Liver (tissue), 9 donors: Measurements from ENCODE around the gene RIC3. TPM values are rescaled to one million over a fixed set of nuclear protein-coding genes. Genes with fewer than 3 reads are reported as not detected.

Experiments
- DNase-seq: peaks from one replicate; pipeline ENCODE4 v3.0.0-alpha.2; 2017; ENCODE audit warnings: low spot score
- H3K27ac ChIP-seq, 2 donors: one replicate each; pipeline ENCODE4 v1.7.0; 2013; ENCODE audit warnings: inconsistent platforms in 2 of 2, low read length in 2 of 2, control low read depth in 1 of 2, low read depth in 1 of 2, mild to moderate bottlenecking in 1 of 2
- H3K27me3 ChIP-seq, 4 donors: one replicate each; pipeline versions ENCODE4 v1.6.1 to v1.7.0; 2013; ENCODE audit warnings: low read length in 3 of 4, inconsistent platforms in 1 of 4, mild to moderate bottlenecking in 1 of 4, moderate library complexity in 1 of 4; ENCODE audit not compliant: control insufficient read depth in 4 of 4, insufficient read depth in 4 of 4
- H3K36me3 ChIP-seq, 4 donors: one replicate each; pipeline versions ENCODE4 v1.6.1 to v1.7.0; 2013; ENCODE audit warnings: low read length in 3 of 4, mild to moderate bottlenecking in 3 of 4, low read depth in 1 of 4, moderate library complexity in 1 of 4; ENCODE audit not compliant: control insufficient read depth in 4 of 4, insufficient read depth in 3 of 4
- H3K4me1 ChIP-seq, 4 donors: one replicate each; pipeline versions ENCODE4 v1.6.1 to v1.7.0; 2013; ENCODE audit warnings: low read length in 3 of 4, mild to moderate bottlenecking in 3 of 4, moderate library complexity in 1 of 4; ENCODE audit not compliant: control insufficient read depth in 4 of 4, insufficient read depth in 4 of 4
- H3K4me3 ChIP-seq, 3 donors: one replicate each; pipeline versions ENCODE4 v1.6.1 to v1.7.0; 2013; ENCODE audit warnings: low read length in 3 of 3, control low read depth in 1 of 3, low read depth in 1 of 3, mild to moderate bottlenecking in 1 of 3
- H3K9ac ChIP-seq, 2 donors: one replicate each; pipeline ENCODE4 v1.7.0; 2013; ENCODE audit warnings: low read length in 2 of 2, mild to moderate bottlenecking in 2 of 2, moderate library complexity in 2 of 2, control low read depth in 1 of 2, low read depth in 1 of 2
- H3K9me3 ChIP-seq, 4 donors: one replicate each; pipeline versions ENCODE4 v1.6.1 to v1.7.0; 2013; ENCODE audit warnings: low read length in 3 of 4; ENCODE audit not compliant: control insufficient read depth in 4 of 4
- CTCF ChIP-seq: fragments of 150-350 bp; IDR thresholded peaks from 2 replicates; pipeline ENCODE4 v1.5.1; 2017; ENCODE audit warnings: improper control_type of control experiment, low read depth, low read length; ENCODE audit not compliant: missing input control
- EGR1 ChIP-seq, 2 donors: IDR thresholded peaks; 2 replicates each; pipeline ENCODE4 v1.6.1; 2016 to 2018; ENCODE audit warnings: antibody characterized with exemption in 2 of 2, low read depth in 2 of 2
- FOXA1 ChIP-seq: IDR thresholded peaks from 2 replicates; pipeline ENCODE4 v1.6.1; 2016; ENCODE audit warnings: antibody characterized with exemption
- FOXA2 ChIP-seq: IDR thresholded peaks from 2 replicates; pipeline ENCODE4 v1.6.1; 2016; ENCODE audit warnings: antibody characterized with exemption
- GABPA ChIP-seq, 2 donors: IDR thresholded peaks in 1 of 2; conservative IDR thresholded peaks in 1 of 2; 2 replicates each; pipeline ENCODE4 v1.6.1; 2016; ENCODE audit warnings: antibody characterized with exemption in 2 of 2, mild to moderate bottlenecking in 1 of 2, moderate library complexity in 1 of 2
- HNF4A ChIP-seq, 2 donors: conservative IDR thresholded peaks; 2 replicates each; pipeline ENCODE4 v1.6.1; 2016; ENCODE audit warnings: antibody characterized with exemption in 2 of 2, mild to moderate bottlenecking in 2 of 2
- HNF4G ChIP-seq: IDR thresholded peaks from 2 replicates; pipeline ENCODE4 v1.6.1; 2016; ENCODE audit warnings: antibody characterized with exemption
- JUND ChIP-seq, 2 donors: IDR thresholded peaks; 2 replicates each; pipeline ENCODE4 v1.6.1; 2016; ENCODE audit warnings: antibody characterized with exemption in 2 of 2
- MAX ChIP-seq: IDR thresholded peaks from 2 replicates; pipeline ENCODE4 v1.6.1; 2016; ENCODE audit warnings: antibody characterized with exemption
- NR2F2 ChIP-seq: IDR thresholded peaks from 2 replicates; pipeline ENCODE4 v1.6.1; 2016; ENCODE audit warnings: antibody characterized with exemption
- RAD21 ChIP-seq, 2 donors: IDR thresholded peaks; 2 replicates each; pipeline ENCODE4 v1.6.1; 2016; ENCODE audit warnings: antibody characterized with exemption in 2 of 2, mild to moderate bottlenecking in 2 of 2
- RXRA ChIP-seq, 2 donors: IDR thresholded peaks; 2 replicates each; pipeline ENCODE4 v1.6.1; 2017 to 2018; ENCODE audit warnings: antibody characterized with exemption in 2 of 2, mild to moderate bottlenecking in 1 of 2
- SP1 ChIP-seq: IDR thresholded peaks from 2 replicates; pipeline ENCODE4 v1.6.1; 2018; ENCODE audit warnings: antibody characterized with exemption, mild to moderate bottlenecking
- TAF1 ChIP-seq: conservative IDR thresholded peaks from 2 replicates; pipeline ENCODE4 v1.6.1; 2016; ENCODE audit warnings: antibody characterized with exemption, mild to moderate bottlenecking
- WGBS: extraction: QIAGEN DNeasy Blood & Tissue Kit; methylation state at CpG from one replicate; pipeline ENCODE4 v1.1.7; 2013; 5-methylcytosine and 5-hydroxymethylcytosine counted together
- polyA plus RNA-seq, 2 donors: library from polyadenylated mRNA; stranded (reverse) in 1 of 2; unstranded in 1 of 2; fragments of 200-250 nt in 1 of 2; fragments of >200 nt in 1 of 2; fragmentation: Nextera tagmentation in 1 of 2; extraction: Ambion mirVana in 1 of 2; gene quantifications; one replicate each; pipeline versions ENCODE4 v1.2.1 to v1.2.3, GENCODE V29; 2013 to 2015
- total RNA-seq, 2 donors: library from RNA; depleted of rRNA; stranded (reverse); fragments of >200 nt; gene quantifications; one replicate each; pipeline ENCODE4 v1.2.3, GENCODE V29; 2014
- TF ChIP-seq, protein P1 (sequence below): IDR thresholded peaks from 2 replicates; pipeline ENCODE4 v1.6.1; 2016; ENCODE audit warnings: antibody characterized with exemption
- TF ChIP-seq, protein P2 (sequence below): IDR thresholded peaks from 2 replicates; pipeline ENCODE4 v1.6.1; 2016; ENCODE audit warnings: antibody characterized with exemption
- donor health status: healthy.
- donor health status: healthy.
- donor health status: healthy.
- donor health status: healthy.
- donor health status: healthy.

Gene RIC3
- total and polyA plus RNA-seq, 4 donors = 0.89 to 9.8 (median 4.5) TPM

DNA sequence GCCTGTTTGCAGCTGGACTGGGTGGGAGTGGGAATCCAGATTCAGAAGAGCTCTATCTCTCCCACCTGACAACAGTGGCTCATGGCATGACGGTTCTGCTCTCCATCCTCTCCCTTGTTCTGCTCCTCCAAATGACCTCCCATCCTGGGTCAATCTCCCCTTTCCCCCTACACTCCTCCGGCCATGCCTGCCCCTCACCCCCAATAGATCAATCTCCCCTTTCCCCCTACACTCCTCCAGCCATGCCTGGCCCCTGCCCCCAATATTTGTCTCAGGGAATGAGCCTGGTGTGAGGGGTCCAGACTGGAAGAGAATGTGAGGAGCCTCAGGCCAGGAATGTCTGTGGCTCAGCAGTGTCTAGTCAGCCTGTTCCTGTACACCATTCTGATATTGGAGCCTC lies 30.9 kb upstream of the RIC3 start:
- H3K9ac ChIP-seq = no peak overlapping the region
- H3K4me1 ChIP-seq = peaks cover 0 to 4% (median 0%) of the 10 kb centered on the region in 4 donors
- DNase-seq = no peak
- no peak overlapping the region for H3K27ac ChIP-seq
- no peaks in the 10 kb centered on the region for H3K27me3 ChIP-seq
- WGBS = 76% methylated on average over 2 of the region's 2 CpGs
- no peaks in the 10 kb centered on the region for H3K36me3 ChIP-seq
- H3K9me3 ChIP-seq = no peaks in the 10 kb centered on the region
- no peak overlapping the region for H3K4me3 ChIP-seq
- TF ChIP-seq GABPA (IDR thresholded peaks at IDR 0.05 in 1 of 2, conservative IDR thresholded peaks at IDR 0.05 in 1 of 2) (no peak), TAF1 (no peak), NR2F2 (no peak), EGR1 (IDR thresholded peaks at IDR 0.05; ENCODE audit: low read depth in 2 of 2) (no peak), HNF4G (no peak), JUND (IDR thresholded peaks at IDR 0.05) (no peak), RAD21 (IDR thresholded peaks at IDR 0.05) (no peak), MAX (no peak), CTCF (no peak), RXRA (IDR thresholded peaks at IDR 0.05) (no peak), FOXA1 (no peak), FOXA2 (no peak), SP1 (no peak), HNF4A (conservative IDR thresholded peaks at IDR 0.05) (no peak)
- TF ChIP-seq, protein P1, sequence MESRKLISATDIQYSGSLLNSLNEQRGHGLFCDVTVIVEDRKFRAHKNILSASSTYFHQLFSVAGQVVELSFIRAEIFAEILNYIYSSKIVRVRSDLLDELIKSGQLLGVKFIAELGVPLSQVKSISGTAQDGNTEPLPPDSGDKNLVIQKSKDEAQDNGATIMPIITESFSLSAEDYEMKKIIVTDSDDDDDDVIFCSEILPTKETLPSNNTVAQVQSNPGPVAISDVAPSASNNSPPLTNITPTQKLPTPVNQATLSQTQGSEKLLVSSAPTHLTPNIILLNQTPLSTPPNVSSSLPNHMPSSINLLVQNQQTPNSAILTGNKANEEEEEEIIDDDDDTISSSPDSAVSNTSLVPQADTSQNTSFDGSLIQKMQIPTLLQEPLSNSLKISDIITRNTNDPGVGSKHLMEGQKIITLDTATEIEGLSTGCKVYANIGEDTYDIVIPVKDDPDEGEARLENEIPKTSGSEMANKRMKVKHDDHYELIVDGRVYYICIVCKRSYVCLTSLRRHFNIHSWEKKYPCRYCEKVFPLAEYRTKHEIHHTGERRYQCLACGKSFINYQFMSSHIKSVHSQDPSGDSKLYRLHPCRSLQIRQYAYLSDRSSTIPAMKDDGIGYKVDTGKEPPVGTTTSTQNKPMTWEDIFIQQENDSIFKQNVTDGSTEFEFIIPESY = no peak

- H3K36me3 ChIP-seq = no peaks in the 10 kb centered on the region
- H3K9ac ChIP-seq = no peak overlapping the region
- TF ChIP-seq RXRA (IDR thresholded peaks at IDR 0.05) = peak; percentile 70 to 81
- no peak for TF ChIP-seq NR2F2
- no peaks in the 10 kb centered on the region for H3K9me3 ChIP-seq
- DNase-seq = no peak
- H3K27ac ChIP-seq = no peak overlapping the region
- H3K27me3 ChIP-seq = no peaks in the 10 kb centered on the region
- peaks cover 0 to 4% (median 0%) of the 10 kb centered on the region in 4 donors for H3K4me1 ChIP-seq
- H3K4me3 ChIP-seq = no peak overlapping the region
Measured at GRCh38 chr11:8196749-8197148, 27.9 kb upstream of the RIC3 start.

GRCh38 chr11:8194956-8195355 lies 26.1 kb upstream of the RIC3 start:
- Histone ChIP-seq H3K36me3 (no peaks in the 10 kb centered on the region), H3K27ac (no peak overlapping the region), H3K9me3 (no peaks in the 10 kb centered on the region), H3K9ac (no peak overlapping the region), H3K27me3 (no peaks in the 10 kb centered on the region), H3K4me3 (no peak overlapping the region), H3K4me1 (peaks cover 0 to 4% (median 0%) of the 10 kb centered on the region in 4 donors)
- no peak for DNase-seq
- no peak for TF ChIP-seq CTCF
- no peak for TF ChIP-seq NR2F2
- no peak for TF ChIP-seq GABPA (IDR thresholded peaks at IDR 0.05 in 1 of 2, conservative IDR thresholded peaks at IDR 0.05 in 1 of 2)
- TF ChIP-seq, protein P2, sequence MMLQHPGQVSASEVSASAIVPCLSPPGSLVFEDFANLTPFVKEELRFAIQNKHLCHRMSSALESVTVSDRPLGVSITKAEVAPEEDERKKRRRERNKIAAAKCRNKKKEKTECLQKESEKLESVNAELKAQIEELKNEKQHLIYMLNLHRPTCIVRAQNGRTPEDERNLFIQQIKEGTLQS = no peak
- no peak for TF ChIP-seq RXRA (IDR thresholded peaks at IDR 0.05)
- no peak for TF ChIP-seq EGR1 (IDR thresholded peaks at IDR 0.05; ENCODE audit: low read depth in 2 of 2)
- no peak for TF ChIP-seq MAX
- TF ChIP-seq TAF1 = no peak
- no peak for TF ChIP-seq HNF4A (conservative IDR thresholded peaks at IDR 0.05)
- no peak for TF ChIP-seq JUND (IDR thresholded peaks at IDR 0.05)
- TF ChIP-seq FOXA1 = no peak
- 58% methylated on average over 4 of the region's 4 CpGs for WGBS
